Measurements from ENCODE around the gene MTMR6.
A peak's percentile ranks its signal among the peaks of the same experiment; 100 is the strongest.
"Not testable (repeated sequence)": the region's sequence is repeated elsewhere in the genome, so short reads cannot be mapped to it uniquely, and the experiment has no call there.

Gene MTMR6

GRCh38 chr13:25286969-25287961, at the start of gene MTMR6:
TSS of gene MTMR6 (minus strand) at chr13:25287488. CDS start at chr13:25287247, 241 bp downstream.
- DNase-seq (ENCODE audit: low spot score in 2 of 2), result peak; percentile 76 to 95
- Histone ChIP-seq H3K4me1 (0 out of 2 replicates have a peak, but pooled peaks cover 4% of the 10 kb centered on the region), H3K27me3 (ENCODE audit: low read depth) (peaks cover 7% of the 10 kb centered on the region), H3K4me3 (peak within 1 kb of the TSS; percentile 88), H3K9me3 (no peaks in the 10 kb centered on the region), H3K36me3 (replicated peaks) (no peaks in the 10 kb centered on the region)
- in situ Hi-C loops (cut with MboI; ENCODE audit: low sequenced_read_pairs), result no loop called here

- in situ Hi-C loops (cut with MboI; ENCODE audit: low sequenced_read_pairs), result no loop called here
- H3K27me3 ChIP-seq (ENCODE audit: low read depth), result no peaks in the 10 kb centered on the region
- H3K36me3 ChIP-seq (replicated peaks), result peaks cover 54% of the 10 kb centered on the region
- no peak for DNase-seq (ENCODE audit: low spot score in 2 of 2)
- no peak overlapping the region for H3K4me3 ChIP-seq
- H3K9me3 ChIP-seq, result no peaks in the 10 kb centered on the region
- no peaks in the 10 kb centered on the region for H3K4me1 ChIP-seq
These were observed 48.6 kb upstream of the MTMR6 start for GRCh38 chr13:25335856-25336255.

- Histone ChIP-seq H3K4me1 (no peaks in the 10 kb centered on the region), H3K36me3 (replicated peaks) (peaks cover 77% of the 10 kb centered on the region), H3K4me3 (no peak overlapping the region), H3K9me3 (no peaks in the 10 kb centered on the region), H3K27me3 (ENCODE audit: low read depth) (no peaks in the 10 kb centered on the region)
- in situ Hi-C loops (cut with MboI; ENCODE audit: low sequenced_read_pairs), result no loop called here
- DNase-seq (ENCODE audit: low spot score in 2 of 2), result no peak
These were observed 43.3 kb upstream of the MTMR6 start for GRCh38 chr13:25330541-25330940.

GRCh38 chr13:25329706-25330105, 42.4 kb upstream of the MTMR6 start:
- in situ Hi-C loops (cut with MboI; ENCODE audit: low sequenced_read_pairs), result no loop called here
- DNase-seq (ENCODE audit: low spot score in 2 of 2), result no peak
- H3K4me1 ChIP-seq, result no peaks in the 10 kb centered on the region
- H3K27me3 ChIP-seq (ENCODE audit: low read depth), result no peaks in the 10 kb centered on the region
- peaks cover 84% of the 10 kb centered on the region for H3K36me3 ChIP-seq (replicated peaks)
- H3K4me3 ChIP-seq, result no peak overlapping the region
- no peaks in the 10 kb centered on the region for H3K9me3 ChIP-seq

GRCh38 chr13:25324100-25324499, 36.8 kb upstream of the MTMR6 start:
- no peak for DNase-seq (ENCODE audit: low spot score in 2 of 2)
- H3K36me3 ChIP-seq (replicated peaks), result peaks cover 88% of the 10 kb centered on the region
- in situ Hi-C loops (cut with MboI; ENCODE audit: low sequenced_read_pairs), result no loop called here

GRCh38 chr13:25319771-25320170, 32.5 kb upstream of the MTMR6 start:
- no peaks in the 10 kb centered on the region for H3K9me3 ChIP-seq
- H3K4me3 ChIP-seq, result no peak overlapping the region
- no peaks in the 10 kb centered on the region for H3K27me3 ChIP-seq (ENCODE audit: low read depth)
- DNase-seq (ENCODE audit: low spot score in 2 of 2), result no peak
- H3K36me3 ChIP-seq (replicated peaks), result peaks cover 82% of the 10 kb centered on the region
- in situ Hi-C loops (cut with MboI; ENCODE audit: low sequenced_read_pairs), result no loop called here
- no peaks in the 10 kb centered on the region for H3K4me1 ChIP-seq

More at GRCh38 chr13:25324100-25324499, 36.8 kb upstream of the MTMR6 start:
- Histone ChIP-seq H3K9me3 (no peaks in the 10 kb centered on the region), H3K27me3 (ENCODE audit: low read depth) (no peaks in the 10 kb centered on the region), H3K4me3 (no peak overlapping the region), H3K4me1 (no peaks in the 10 kb centered on the region)

GRCh38 chr13:25318946-25319345, 31.7 kb upstream of the MTMR6 start:
- in situ Hi-C loops (cut with MboI; ENCODE audit: low sequenced_read_pairs); H3K4me3 ChIP-seq; DNase-seq (ENCODE audit: low spot score in 2 of 2); H3K4me1 ChIP-seq; H3K27me3 ChIP-seq (ENCODE audit: low read depth); H3K9me3 ChIP-seq: not testable (repeated sequence)
- peaks cover 85% of the 10 kb centered on the region for H3K36me3 ChIP-seq (replicated peaks)

GRCh38 chr13:25310891-25311290, 23.6 kb upstream of the MTMR6 start:
- no peak for DNase-seq (ENCODE audit: low spot score in 2 of 2)
- Histone ChIP-seq H3K27me3 (ENCODE audit: low read depth) (no peaks in the 10 kb centered on the region), H3K9me3 (no peaks in the 10 kb centered on the region), H3K4me3 (no peak overlapping the region), H3K36me3 (replicated peaks) (peaks cover 86% of the 10 kb centered on the region), H3K4me1 (no peaks in the 10 kb centered on the region; the same call in 1 of the 2 replicates)
- in situ Hi-C loops (cut with MboI; ENCODE audit: low sequenced_read_pairs), result no loop called here

- H3K4me3 ChIP-seq, result no peak overlapping the region
- DNase-seq (ENCODE audit: low spot score in 2 of 2), result no peak
- peaks cover 7% of the 10 kb centered on the region; the same call in 1 of the 2 replicates for H3K4me1 ChIP-seq
- H3K27me3 ChIP-seq (ENCODE audit: low read depth), result no peaks in the 10 kb centered on the region
- peaks cover 68% of the 10 kb centered on the region for H3K36me3 ChIP-seq (replicated peaks)
- in situ Hi-C loops (cut with MboI; ENCODE audit: low sequenced_read_pairs), result no loop called here
- H3K9me3 ChIP-seq, result no peaks in the 10 kb centered on the region
These were observed 19.6 kb upstream of the MTMR6 start for GRCh38 chr13:25306671-25307464.

GRCh38 chr13:25302121-25302520, 14.8 kb upstream of the MTMR6 start:
- in situ Hi-C loops (cut with MboI; ENCODE audit: low sequenced_read_pairs), result no loop called here
- H3K4me1 ChIP-seq, result peaks cover 11% of the 10 kb centered on the region; the same call in 1 of the 2 replicates
- H3K36me3 ChIP-seq (replicated peaks), result peaks cover 26% of the 10 kb centered on the region
- no peaks in the 10 kb centered on the region for H3K9me3 ChIP-seq
- no peak for DNase-seq (ENCODE audit: low spot score in 2 of 2)
- peaks cover 2% of the 10 kb centered on the region; the same call in 1 of the 2 replicates for H3K27me3 ChIP-seq (ENCODE audit: low read depth)
- peak overlapping the region; percentile 91 for H3K4me3 ChIP-seq

- H3K36me3 ChIP-seq (replicated peaks), result peaks cover 22% of the 10 kb centered on the region
- in situ Hi-C loops (cut with MboI; ENCODE audit: low sequenced_read_pairs), result no loop called here
These were observed 14.2 kb upstream of the MTMR6 start, which contains the start of gene NUP58 for GRCh38 chr13:25301347-25302113. TSS of gene NUP58 (plus strand) at chr13:25301625. CDS start at chr13:25301774, 149 bp downstream.

GRCh38 chr13:25300861-25301346, 13.6 kb upstream of the MTMR6 start:
- in situ Hi-C loops (cut with MboI; ENCODE audit: low sequenced_read_pairs), result no loop called here
- peaks cover 9% of the 10 kb centered on the region for H3K27me3 ChIP-seq (ENCODE audit: low read depth)
- DNase-seq (ENCODE audit: low spot score in 2 of 2), result no peak
- H3K4me1 ChIP-seq, result peaks cover 11% of the 10 kb centered on the region; the same call in 1 of the 2 replicates
- peaks cover 20% of the 10 kb centered on the region for H3K36me3 ChIP-seq (replicated peaks)
- peak overlapping the region; percentile 91 for H3K4me3 ChIP-seq
- H3K9me3 ChIP-seq, result no peaks in the 10 kb centered on the region

More at GRCh38 chr13:25301347-25302113, 14.2 kb upstream of the MTMR6 start, which contains the start of gene NUP58:
- no peaks in the 10 kb centered on the region for H3K9me3 ChIP-seq
- peaks cover 8% of the 10 kb centered on the region for H3K27me3 ChIP-seq (ENCODE audit: low read depth)
- peaks cover 11% of the 10 kb centered on the region; the same call in 1 of the 2 replicates for H3K4me1 ChIP-seq
- H3K4me3 ChIP-seq, result peak within 1 kb of the TSS; percentile 91
- peak; percentile 87 to 94 for DNase-seq (ENCODE audit: low spot score in 2 of 2)

GRCh38 chr13:25295701-25296100, 8.4 kb upstream of the MTMR6 start:
- in situ Hi-C loops (cut with MboI; ENCODE audit: low sequenced_read_pairs), result no loop called here
- no peaks in the 10 kb centered on the region for H3K4me1 ChIP-seq
- H3K4me3 ChIP-seq, result no peak overlapping the region
- H3K36me3 ChIP-seq (replicated peaks), result no peaks in the 10 kb centered on the region
- DNase-seq (ENCODE audit: low spot score in 2 of 2), result no peak
- peaks cover 9% of the 10 kb centered on the region for H3K27me3 ChIP-seq (ENCODE audit: low read depth)
- no peaks in the 10 kb centered on the region for H3K9me3 ChIP-seq

All from HAP-1 (cell line).